ENCODE measurements around the gene WDR74. TPM values are rescaled to one million over a fixed set of nuclear protein-coding genes. Genes with fewer than 3 reads are reported as not detected.

The WDR74 gene
- total and polyA plus RNA-seq, 2 of the 13 experiments (the other 11 are each of a cell fraction or from before 2014, with no cell fraction given), result 77.0 to 83.3 TPM

DNA sequence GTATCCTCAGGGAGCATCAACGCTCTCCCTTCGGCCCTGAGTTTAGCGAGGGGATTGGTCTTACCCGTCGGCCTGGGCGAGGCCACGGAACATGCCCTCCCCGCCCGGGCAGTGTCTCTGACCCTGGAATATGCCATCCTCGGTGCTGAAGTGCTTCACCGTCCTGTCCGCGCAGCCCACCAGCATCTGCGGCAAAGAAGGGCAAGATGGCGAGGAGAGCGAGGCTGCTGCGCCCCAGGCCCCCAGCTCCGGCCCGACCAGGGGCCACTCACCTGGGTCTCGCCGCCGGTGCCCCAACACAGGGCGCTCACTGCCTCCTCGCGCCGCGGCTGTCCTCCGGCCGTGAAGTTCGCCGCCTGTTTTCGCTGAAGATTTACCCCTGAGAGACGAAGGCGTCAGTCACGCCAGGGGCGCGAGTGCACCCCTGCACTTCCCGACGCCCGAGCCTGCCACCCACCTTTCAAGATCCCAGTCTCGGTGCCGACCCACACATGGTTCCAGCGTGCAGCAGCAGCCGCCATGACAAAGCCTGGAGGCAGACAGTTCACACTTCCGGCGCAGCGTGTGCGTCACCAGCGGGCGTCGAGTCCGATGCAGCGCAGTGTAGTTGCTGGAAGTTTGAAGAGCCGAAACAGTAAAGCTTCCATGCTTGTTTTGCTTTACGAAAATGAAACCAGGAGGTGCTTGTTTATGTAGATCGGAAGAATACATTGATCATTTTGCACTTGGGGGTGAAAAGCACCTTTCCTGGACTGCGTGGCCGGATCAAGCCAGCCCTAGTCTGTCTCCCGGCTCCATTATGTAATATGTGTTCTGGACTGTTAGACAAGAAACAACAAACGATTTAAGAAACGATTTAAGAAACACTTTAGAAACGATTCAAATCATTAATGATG is at the start of gene WDR74 (continued):
- peak; percentile 100 for TF ChIP-seq GATAD1 (CRISPR knock-in tag; IDR thresholded peaks at IDR 0.05)
- TF ChIP-seq, protein P1, sequence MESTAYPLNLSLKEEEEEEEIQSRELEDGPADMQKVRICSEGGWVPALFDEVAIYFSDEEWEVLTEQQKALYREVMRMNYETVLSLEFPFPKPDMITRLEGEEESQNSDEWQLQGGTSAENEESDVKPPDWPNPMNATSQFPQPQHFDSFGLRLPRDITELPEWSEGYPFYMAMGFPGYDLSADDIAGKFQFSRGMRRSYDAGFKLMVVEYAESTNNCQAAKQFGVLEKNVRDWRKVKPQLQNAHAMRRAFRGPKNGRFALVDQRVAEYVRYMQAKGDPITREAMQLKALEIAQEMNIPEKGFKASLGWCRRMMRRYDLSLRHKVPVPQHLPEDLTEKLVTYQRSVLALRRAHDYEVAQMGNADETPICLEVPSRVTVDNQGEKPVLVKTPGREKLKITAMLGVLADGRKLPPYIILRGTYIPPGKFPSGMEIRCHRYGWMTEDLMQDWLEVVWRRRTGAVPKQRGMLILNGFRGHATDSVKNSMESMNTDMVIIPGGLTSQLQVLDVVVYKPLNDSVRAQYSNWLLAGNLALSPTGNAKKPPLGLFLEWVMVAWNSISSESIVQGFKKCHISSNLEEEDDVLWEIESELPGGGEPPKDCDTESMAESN (CRISPR knock-in tag; conservative IDR thresholded peaks at IDR 0.05), result peak; percentile 91
- TF ChIP-seq ZNF207 (IDR thresholded peaks at IDR 0.05; ENCODE audit: borderline replicate concordance), result no peak
- peak; percentile 79 for TF ChIP-seq ATF7-NPFF (CRISPR knock-in tag; IDR thresholded peaks at IDR 0.05; ENCODE audit: low read depth)
- no peak for TF ChIP-seq ZNF558 (CRISPR knock-in tag; IDR thresholded peaks at IDR 0.05; ENCODE audit: borderline replicate concordance)
- TF ChIP-seq, protein P2, sequence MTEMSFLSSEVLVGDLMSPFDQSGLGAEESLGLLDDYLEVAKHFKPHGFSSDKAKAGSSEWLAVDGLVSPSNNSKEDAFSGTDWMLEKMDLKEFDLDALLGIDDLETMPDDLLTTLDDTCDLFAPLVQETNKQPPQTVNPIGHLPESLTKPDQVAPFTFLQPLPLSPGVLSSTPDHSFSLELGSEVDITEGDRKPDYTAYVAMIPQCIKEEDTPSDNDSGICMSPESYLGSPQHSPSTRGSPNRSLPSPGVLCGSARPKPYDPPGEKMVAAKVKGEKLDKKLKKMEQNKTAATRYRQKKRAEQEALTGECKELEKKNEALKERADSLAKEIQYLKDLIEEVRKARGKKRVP (CRISPR knock-in tag; IDR thresholded peaks at IDR 0.05), result no peak; a peak in 1 of 4 replicates
- peak; percentile 80; the same call in 1 of the 2 replicates for TF ChIP-seq MIXL1 (CRISPR knock-in tag; IDR thresholded peaks at IDR 0.05)
- TF ChIP-seq JDP2 (CRISPR knock-in tag; IDR thresholded peaks at IDR 0.05; ENCODE audit: borderline replicate concordance), result no peak
- TF ChIP-seq, protein P3, sequence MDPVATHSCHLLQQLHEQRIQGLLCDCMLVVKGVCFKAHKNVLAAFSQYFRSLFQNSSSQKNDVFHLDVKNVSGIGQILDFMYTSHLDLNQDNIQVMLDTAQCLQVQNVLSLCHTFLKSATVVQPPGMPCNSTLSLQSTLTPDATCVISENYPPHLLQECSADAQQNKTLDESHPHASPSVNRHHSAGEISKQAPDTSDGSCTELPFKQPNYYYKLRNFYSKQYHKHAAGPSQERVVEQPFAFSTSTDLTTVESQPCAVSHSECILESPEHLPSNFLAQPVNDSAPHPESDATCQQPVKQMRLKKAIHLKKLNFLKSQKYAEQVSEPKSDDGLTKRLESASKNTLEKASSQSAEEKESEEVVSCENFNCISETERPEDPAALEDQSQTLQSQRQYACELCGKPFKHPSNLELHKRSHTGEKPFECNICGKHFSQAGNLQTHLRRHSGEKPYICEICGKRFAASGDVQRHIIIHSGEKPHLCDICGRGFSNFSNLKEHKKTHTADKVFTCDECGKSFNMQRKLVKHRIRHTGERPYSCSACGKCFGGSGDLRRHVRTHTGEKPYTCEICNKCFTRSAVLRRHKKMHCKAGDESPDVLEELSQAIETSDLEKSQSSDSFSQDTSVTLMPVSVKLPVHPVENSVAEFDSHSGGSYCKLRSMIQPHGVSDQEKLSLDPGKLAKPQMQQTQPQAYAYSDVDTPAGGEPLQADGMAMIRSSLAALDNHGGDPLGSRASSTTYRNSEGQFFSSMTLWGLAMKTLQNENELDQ (CRISPR knock-in tag; IDR thresholded peaks at IDR 0.05; ENCODE audit: borderline replicate concordance), result peak; percentile 84; the same call in 1 of the 2 replicates
- TF ChIP-seq, protein P4, sequence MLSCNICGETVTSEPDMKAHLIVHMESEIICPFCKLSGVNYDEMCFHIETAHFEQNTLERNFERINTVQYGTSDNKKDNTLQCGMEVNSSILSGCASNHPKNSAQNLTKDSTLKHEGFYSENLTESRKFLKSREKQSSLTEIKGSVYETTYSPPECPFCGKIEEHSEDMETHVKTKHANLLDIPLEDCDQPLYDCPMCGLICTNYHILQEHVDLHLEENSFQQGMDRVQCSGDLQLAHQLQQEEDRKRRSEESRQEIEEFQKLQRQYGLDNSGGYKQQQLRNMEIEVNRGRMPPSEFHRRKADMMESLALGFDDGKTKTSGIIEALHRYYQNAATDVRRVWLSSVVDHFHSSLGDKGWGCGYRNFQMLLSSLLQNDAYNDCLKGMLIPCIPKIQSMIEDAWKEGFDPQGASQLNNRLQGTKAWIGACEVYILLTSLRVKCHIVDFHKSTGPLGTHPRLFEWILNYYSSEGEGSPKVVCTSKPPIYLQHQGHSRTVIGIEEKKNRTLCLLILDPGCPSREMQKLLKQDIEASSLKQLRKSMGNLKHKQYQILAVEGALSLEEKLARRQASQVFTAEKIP (CRISPR knock-in tag; IDR thresholded peaks at IDR 0.05; ENCODE audit: borderline replicate concordance), result no peak
- peak; percentile 99 for TF ChIP-seq MYC (CRISPR knock-in tag; IDR thresholded peaks at IDR 0.05; ENCODE audit: borderline replicate concordance)
- TF ChIP-seq, protein P5, sequence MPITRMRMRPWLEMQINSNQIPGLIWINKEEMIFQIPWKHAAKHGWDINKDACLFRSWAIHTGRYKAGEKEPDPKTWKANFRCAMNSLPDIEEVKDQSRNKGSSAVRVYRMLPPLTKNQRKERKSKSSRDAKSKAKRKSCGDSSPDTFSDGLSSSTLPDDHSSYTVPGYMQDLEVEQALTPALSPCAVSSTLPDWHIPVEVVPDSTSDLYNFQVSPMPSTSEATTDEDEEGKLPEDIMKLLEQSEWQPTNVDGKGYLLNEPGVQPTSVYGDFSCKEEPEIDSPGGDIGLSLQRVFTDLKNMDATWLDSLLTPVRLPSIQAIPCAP (CRISPR knock-in tag; IDR thresholded peaks at IDR 0.05; ENCODE audit: low read depth), result 0 out of 2 replicates have a peak, but pooled peaks have one; percentile 84
- 0 out of 2 replicates have a peak, but pooled peaks have one; percentile 52 for TF ChIP-seq ZNF589 (CRISPR knock-in tag; conservative IDR thresholded peaks at IDR 0.05)
- peak; percentile 59; the same call in 1 of the 2 replicates for TF ChIP-seq SIX4 (CRISPR knock-in tag; IDR thresholded peaks at IDR 0.05)
- TF ChIP-seq FOXJ3 (CRISPR knock-in tag; IDR thresholded peaks at IDR 0.05; ENCODE audit: borderline replicate concordance), result no peak
- peak; percentile 26; the same call in 1 of the 2 replicates for TF ChIP-seq WIZ (CRISPR knock-in tag; IDR thresholded peaks at IDR 0.05)
- TF ChIP-seq RXRB (CRISPR knock-in tag; IDR thresholded peaks at IDR 0.05; ENCODE audit: borderline replicate concordance), result peak; percentile 76; the same call in 1 of the 2 replicates
- no peak for TF ChIP-seq FOSL1 (CRISPR knock-in tag; IDR thresholded peaks at IDR 0.05; ENCODE audit: borderline replicate concordance)

Data from HepG2 (cell line).